K562 (cell line): ENCODE data around the gene DAG1. TPM values are rescaled to one million over a fixed set of nuclear protein-coding genes. Genes with fewer than 3 reads are reported as not detected.
A peak's percentile ranks its signal among the peaks of the same experiment; 100 is the strongest.

Experiments used
- ATAC-seq: fragments of 200-7000 bp; cut with Tn5 transposase; 3 replicates; pipeline ENCODE4 v1.9.1; 2020; ENCODE audit warnings: moderate library complexity
- BruUV-seq: library from RNA; stranded (reverse); fragments of 400-500 nt; replicated peaks from 2 replicates; lab custom pipeline; 2021; lab: Mats Ljungman, UMichigan
- CTCF ChIA-PET: fragments of 300-600 bp; formaldehyde crosslinking; extraction: SDS; loops from one replicate; lab custom pipeline; 2021; ENCODE audit warnings: low intra/inter-chr PET ratio; lab: Yijun Ruan, JAX
- POLR2A ChIA-PET: fragments of 300-600, 350-650 bp; sonication (Branson Sonifier 250); formaldehyde crosslinking; extraction: SDS; loops from one replicate; lab custom pipeline; 2021; ENCODE audit warnings: antibody characterized with exemption, inconsistent platforms; lab: Yijun Ruan, JAX
- DNase-seq, 4 experiments: peaks; one replicate each; pipeline versions ENCODE4 v3.0.0 to v3.0.0-alpha.2; 2011 to 2018; ENCODE audit warnings: low spot score in 3 of 4, mixed read lengths in 3 of 4; ENCODE audit errors: extremely low read depth in 1 of 4
- FAIRE-seq: peaks from 2 replicates; lab custom pipeline; 2011; peaks lifted over from hg19 to GRCh38; lab: Jason Lieb, UNC
- H2AFZ ChIP-seq: 2 replicates; pipeline ENCODE4 v1.6.0; 2011; ENCODE audit warnings: low read depth, low read length, control low read depth, inconsistent platforms
- H3K27ac ChIP-seq: fragments of 200-600 bp; 3 replicates; pipeline ENCODE4 v1.8.0; 2011; ENCODE audit warnings: low read depth, mild to moderate bottlenecking, control low read depth, inconsistent platforms, low read length, moderate library complexity, mixed read lengths; ENCODE audit errors: extremely low read depth
- H3K27me3 ChIP-seq, 2 experiments: fragments of 300-600 bp in 1 of 2; 2 replicates in 1 of 2; 3 replicates in 1 of 2; pipeline versions ENCODE4 v1.6.0 to v1.8.0; 2011; ENCODE audit warnings: inconsistent platforms in 2 of 2, low read length in 2 of 2, mild to moderate bottlenecking in 1 of 2, mixed read lengths in 1 of 2, moderate library complexity in 1 of 2; ENCODE audit not compliant: control insufficient read depth in 2 of 2, insufficient read depth in 2 of 2
- H3K36me3 ChIP-seq: fragments of 300-600 bp; 3 replicates; pipeline ENCODE4 v1.8.0; 2011; ENCODE audit warnings: mild to moderate bottlenecking, low read length, inconsistent platforms; ENCODE audit not compliant: control insufficient read depth, insufficient read depth
- H3K4me1 ChIP-seq, 2 experiments: fragments of 200-600 bp in 1 of 2; replicated peaks in 1 of 2; 2 replicates in 1 of 2; 3 replicates in 1 of 2; pipeline versions ENCODE4 v1.5.1 to v1.8.0; 2011; ENCODE audit warnings: inconsistent platforms in 2 of 2, low read length in 2 of 2, mild to moderate bottlenecking in 1 of 2, mixed read lengths in 1 of 2, moderate library complexity in 1 of 2; ENCODE audit not compliant: control insufficient read depth in 2 of 2, insufficient read depth in 2 of 2
- H3K4me2 ChIP-seq: 2 replicates; pipeline ENCODE4 v1.6.1; 2011; ENCODE audit warnings: low read length, control low read depth, inconsistent platforms, mixed read lengths; ENCODE audit not compliant: insufficient read depth
- H3K4me3 ChIP-seq: fragments of 200-600 bp; sonication (generic), shearing (Covaris generic); 2 replicates; pipeline ENCODE4 v1.5.1; 2016; ENCODE audit warnings: control low read depth, inconsistent platforms
- H3K79me2 ChIP-seq: fragments of 200-600 bp; 3 replicates; pipeline ENCODE4 v1.8.0; 2011; ENCODE audit warnings: low read length, inconsistent platforms; ENCODE audit not compliant: control insufficient read depth, insufficient read depth
- H3K9ac ChIP-seq, 2 experiments: 2 replicates each; pipeline versions ENCODE4 v1.6.0 to v1.6.1; 2011; ENCODE audit warnings: low read depth in 2 of 2, low read length in 2 of 2, control low read depth in 1 of 2, inconsistent platforms in 1 of 2, mild to moderate bottlenecking in 1 of 2, mixed read lengths in 1 of 2; ENCODE audit not compliant: insufficient read depth in 1 of 2
- H3K9me1 ChIP-seq: one replicate; pipeline ENCODE4 v1.6.0; 2011; ENCODE audit warnings: inconsistent platforms, mild to moderate bottlenecking, low read length, moderate library complexity; ENCODE audit not compliant: control insufficient read depth, insufficient read depth
- H3K9me3 ChIP-seq: replicated peaks from 2 replicates; pipeline ENCODE4 v1.5.1; 2011; ENCODE audit warnings: low read depth, low read length, inconsistent platforms; ENCODE audit not compliant: control insufficient read depth, insufficient read depth
- H4K20me1 ChIP-seq: replicated peaks from 2 replicates; pipeline ENCODE4 v1.6.1; 2011; ENCODE audit warnings: low read length, inconsistent platforms, mixed read lengths; ENCODE audit not compliant: control insufficient read depth, insufficient read depth
- ATF1 ChIP-seq, 2 experiments: fragments of 450-650 bp in 1 of 2; IDR thresholded peaks; 2 replicates each; pipeline ENCODE4 v1.6.1; 2016; ENCODE audit warnings: missing compliant biosample characterization in 1 of 2, missing genetic modification characterization in 1 of 2
- CC2D1A ChIP-seq: fragments of 450-650 bp; IDR thresholded peaks from 2 replicates; pipeline ENCODE4 v1.6.1; 2017; ENCODE audit warnings: mild to moderate bottlenecking
- FIP1L1 ChIP-seq: fragments of 200-400 bp; formaldehyde crosslinking; IDR thresholded peaks from 2 replicates; pipeline ENCODE4 v1.6.1; 2018; ENCODE audit warnings: mild to moderate bottlenecking, low read depth, low read length; ENCODE audit not compliant: poor library complexity, severe bottlenecking
- FOXM1 ChIP-seq, 2 experiments: fragments of 450-650 bp in 1 of 2; sonication (generic) in 1 of 2; formaldehyde crosslinking in 1 of 2; IDR thresholded peaks; 2 replicates each; pipeline versions ENCODE4 v1.6.1 to v1.9.0; 2017 to 2022; ENCODE audit warnings: low read depth in 2 of 2, mild to moderate bottlenecking in 2 of 2, missing genetic modification reagents in 1 of 2, moderate library complexity in 1 of 2
- KDM5B ChIP-seq: fragments of 200-600 bp; sonication (generic); IDR thresholded peaks from 2 replicates; pipeline ENCODE4 v1.6.1; 2012; ENCODE audit warnings: low read depth, mild to moderate bottlenecking, moderate library complexity, low read length, control low read depth, inconsistent platforms; ENCODE audit not compliant: insufficient replicate concordance
- NONO ChIP-seq, 2 experiments: fragments of 200-400 bp in 1 of 2; fragments of 450-650 bp in 1 of 2; formaldehyde crosslinking in 1 of 2; IDR thresholded peaks; 2 replicates each; pipeline ENCODE4 v1.6.1; 2017; ENCODE audit warnings: low read depth in 2 of 2, mild to moderate bottlenecking in 2 of 2, moderate library complexity in 2 of 2, low read length in 1 of 2
- RBM25 ChIP-seq: fragments of 200-400 bp; formaldehyde crosslinking; IDR thresholded peaks from 2 replicates; pipeline ENCODE4 v1.6.1; 2018; ENCODE audit warnings: low read length, low read depth, moderate library complexity; ENCODE audit not compliant: severe bottlenecking
- SMAD1 ChIP-seq: fragments of 150-350 bp; IDR thresholded peaks from 2 replicates; pipeline ENCODE4 v1.6.1; 2014; ENCODE audit warnings: low read length, low read depth; ENCODE audit not compliant: partially characterized antibody
- SRSF7 ChIP-seq: fragments of 200-400 bp; formaldehyde crosslinking; optimal IDR thresholded peaks from 2 replicates; pipeline ENCODE3; 2017; ENCODE audit warnings: mild to moderate bottlenecking, low read depth, low read length
- TCFL5 ChIP-seq: fragments of 250-450 bp; sonication (Bioruptor Pico); conservative IDR thresholded peaks from 2 replicates; pipeline ENCODE4 v1.6.1; 2021; ENCODE audit warnings: mild to moderate bottlenecking, moderate library complexity, matching md5 sums
- ZNF507 ChIP-seq: conservative IDR thresholded peaks from 2 replicates; pipeline ENCODE4 v1.6.1; 2017; ENCODE audit warnings: missing genetic modification characterization, missing compliant biosample characterization
- ZNF644 ChIP-seq: fragments of 200-800 bp; sonication (Bioruptor generic); IDR thresholded peaks from 2 replicates; pipeline ENCODE4 v1.6.1; 2016; ENCODE audit warnings: low read depth, missing genetic modification characterization, missing compliant biosample characterization
- WGBS: fragments of 100-300 bp; shearing (Covaris generic); methylation state at CpG from one replicate; pipeline ENCODE4 v1.1.6; 2016; ENCODE audit warnings: low coverage, mixed read lengths; ENCODE audit not compliant: insufficient coverage; ENCODE audit errors: missing lambda C conversion rate; 5-methylcytosine and 5-hydroxymethylcytosine counted together
- in situ Hi-C: fragments of 300-500 bp; cut with MboI; formaldehyde crosslinking; loops from 4 replicates; pipeline ENCODE4 v1.15.0; 2018; ENCODE audit warnings: inconsistent platforms, mixed read lengths
- intact Hi-C: fragments of 100-400 bp; cut with micrococcal nuclease; formaldehyde crosslinking; loops from 2 replicates; pipeline ENCODE4 v1.14.2; 2022
- polyA plus RNA-seq, 8 experiments: library from polyadenylated mRNA; depleted of rRNA in 4 of 8; stranded (reverse) in 5 of 8; unstranded in 3 of 8; fragments of >200 nt; fragmentation: Nextera tagmentation in 2 of 8; fragmentation: Illumina TruSeq in 1 of 8; extraction: Ambion mirVana in 2 of 8; extraction: Trizol in 1 of 8; gene quantifications; 2 replicates each; pipeline versions ENCODE4 v1.2.1 to v1.2.3, GENCODE V29; 2011 to 2014; ENCODE audit warnings: inconsistent platforms in 1 of 8, missing spikeins in 1 of 8
- total RNA-seq, 7 experiments: library from RNA; depleted of rRNA in 6 of 7; stranded (reverse); fragments of >200 nt in 6 of 7; fragmentation: Illumina TruSeq in 2 of 7; extraction: Trizol in 2 of 7; gene quantifications; 2 replicates each; pipeline versions ENCODE4 v1.2.1 to v1.2.3, GENCODE V29; 2011 to 2021; ENCODE audit warnings: low replicate concordance in 1 of 7

Gene DAG1
- total and polyA plus RNA-seq, 9 of the 15 experiments (the other 6 are each of a cell fraction or from before 2014, with no cell fraction given): 0.29 to 19.6 (median 8.2) TPM

DNA sequence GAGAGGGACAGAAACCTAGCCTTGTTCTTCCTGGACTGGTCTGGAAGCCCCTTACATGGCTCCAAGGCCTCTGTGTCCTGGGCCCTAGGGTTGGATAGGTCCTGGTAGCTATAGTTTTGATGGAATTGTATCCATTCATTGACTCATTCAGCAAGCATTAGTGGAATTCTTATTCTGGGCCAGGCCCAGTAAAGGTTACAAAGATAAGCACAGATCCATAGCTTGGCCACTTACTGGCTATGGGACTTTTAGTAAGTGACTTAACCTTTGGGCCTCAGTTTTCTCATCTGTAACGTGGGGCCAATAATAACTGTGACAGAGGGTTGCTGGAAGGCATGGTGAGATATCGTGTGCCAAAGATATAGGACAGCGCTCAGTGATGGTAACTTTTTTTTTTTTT lies 13.6 kb upstream of the DAG1 start:
- 86% methylated on average over 3 of the region's 3 CpGs for WGBS
- no TSS peak for BruUV-seq
- TF ChIP-seq RBM25: peak; percentile 31
- TF ChIP-seq FOXM1 (IDR thresholded peaks at IDR 0.05; ENCODE audit: low read depth): no peak
- no peak for TF ChIP-seq FOXM1 (CRISPR knock-in tag; IDR thresholded peaks at IDR 0.05; ENCODE audit: low read depth)
- Histone ChIP-seq H3K9me1 (no peaks in the 10 kb centered on the region), H3K36me3 (no peaks in the 10 kb centered on the region), H3K9ac (no peak overlapping the region), H4K20me1 (no peaks in the 10 kb centered on the region), H2AFZ (no peak overlapping the region), H3K79me2 (no peaks in the 10 kb centered on the region), H3K27me3 (no peaks in the 10 kb centered on the region), H3K4me3 (no peak overlapping the region), H3K9me3 (no peaks in the 10 kb centered on the region), H3K4me2 (no peak overlapping the region), H3K4me1 (peaks cover 0 to 2% of the 10 kb centered on the region in 2 experiments; a peak in 3 of 5 replicates), H3K27ac (no peak overlapping the region)
- in situ Hi-C loops (no loop called here), intact Hi-C loops (no loop called here)
- no peak for DNase-seq
- ATAC-seq: no peak
- FAIRE-seq: no peak
- CTCF ChIA-PET: no interaction called here
- POLR2A ChIA-PET: interaction anchor here (0.6 kb wide), 1 partner anchor 9 kb away, joined by 3 read pairs; no protein-coding TSS in a partner anchor

DNA sequence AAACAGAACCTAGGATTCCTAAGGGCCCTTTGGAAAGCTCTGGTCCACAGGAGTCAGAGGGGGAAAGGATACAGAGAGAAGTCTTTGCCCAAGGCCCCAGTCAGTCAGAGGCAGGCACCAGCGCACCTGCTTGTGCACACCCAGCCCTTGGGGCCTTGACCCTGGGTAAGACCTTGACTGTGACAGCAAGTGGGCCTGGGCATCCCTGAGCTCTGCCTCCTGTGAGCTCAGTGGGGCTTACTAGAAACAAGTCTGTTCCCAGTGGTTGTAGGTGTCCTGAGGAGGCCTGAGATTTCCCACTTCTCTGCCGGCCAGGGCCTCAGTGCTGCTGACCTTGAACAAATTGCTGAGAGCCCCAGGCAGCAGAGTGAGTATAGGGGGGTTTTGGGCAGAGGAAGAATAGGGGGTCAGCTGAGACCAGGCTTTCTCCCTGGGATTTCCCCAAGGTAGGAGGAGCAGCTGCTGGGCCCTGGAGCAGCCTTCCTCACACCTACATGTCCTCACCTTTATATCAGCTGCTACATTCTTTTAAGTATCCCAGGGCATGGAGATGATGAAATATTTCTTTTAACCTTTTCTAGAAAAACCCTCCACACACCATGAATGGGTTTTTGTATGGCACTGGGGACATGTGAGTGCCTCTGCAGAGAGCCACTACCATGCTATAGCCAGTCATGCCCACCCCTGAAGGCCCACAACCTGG lies 9.7 kb upstream of the DAG1 start:
- CTCF ChIA-PET: no interaction called here

More for the DNA sequence above, 9.7 kb upstream of the DAG1 start:
- FAIRE-seq: no peak
- Histone ChIP-seq H3K4me3 (no peak overlapping the region), H3K9me1 (no peaks in the 10 kb centered on the region), H3K36me3 (no peaks in the 10 kb centered on the region), H3K79me2 (no peaks in the 10 kb centered on the region), H3K27ac (no peak overlapping the region), H3K4me2 (no peak overlapping the region), H3K9me3 (no peaks in the 10 kb centered on the region)
- POLR2A ChIA-PET: no interaction called here
- WGBS: 87% methylated on average over 2 of the region's 2 CpGs
- in situ Hi-C loops: no loop called here
- TF ChIP-seq CC2D1A: no peak
- TF ChIP-seq SMAD1: no peak
- TF ChIP-seq SRSF7: no peak
- TF ChIP-seq TCFL5: no peak
- TF ChIP-seq KDM5B: no peak
- TF ChIP-seq ZNF507 (tag): no peak
- no peak for TF ChIP-seq ATF1 (CRISPR knock-in tag; IDR thresholded peaks at IDR 0.05)
- TF ChIP-seq ATF1 (tag; IDR thresholded peaks at IDR 0.05): no peak
- TF ChIP-seq ZNF644 (tag): no peak
- no peak for TF ChIP-seq FIP1L1
- no peak for TF ChIP-seq NONO (IDR thresholded peaks at IDR 0.05; ENCODE audit: low read depth in 2 of 2, low read length in 1 of 2)
- TF ChIP-seq, all 486 proteins: peak for 0
- intact Hi-C loops: no loop called here
- H3K4me1 ChIP-seq: peaks cover 9 to 11% of the 10 kb centered on the region in 2 experiments; a peak in 4 of 5 replicates
- no peak overlapping the region for H2AFZ ChIP-seq
- no peaks in the 10 kb centered on the region for H4K20me1 ChIP-seq
- no TSS peak for BruUV-seq
- H3K27me3 ChIP-seq: no peaks in the 10 kb centered on the region
- 0 out of 4 replicates have a peak overlapping the region, but pooled peaks of 1 of the 2 experiments have one; percentile 28 for H3K9ac ChIP-seq
- no peak for ATAC-seq
- DNase-seq: no peak
